ENCODE results near the gene CLIP3. TPM values are rescaled to one million over a fixed set of nuclear protein-coding genes. Genes with fewer than 3 reads are reported as not detected.

The CLIP3 gene
- total RNA-seq, 1 experiment from 2014 or later, result 9.2 TPM

DNA sequence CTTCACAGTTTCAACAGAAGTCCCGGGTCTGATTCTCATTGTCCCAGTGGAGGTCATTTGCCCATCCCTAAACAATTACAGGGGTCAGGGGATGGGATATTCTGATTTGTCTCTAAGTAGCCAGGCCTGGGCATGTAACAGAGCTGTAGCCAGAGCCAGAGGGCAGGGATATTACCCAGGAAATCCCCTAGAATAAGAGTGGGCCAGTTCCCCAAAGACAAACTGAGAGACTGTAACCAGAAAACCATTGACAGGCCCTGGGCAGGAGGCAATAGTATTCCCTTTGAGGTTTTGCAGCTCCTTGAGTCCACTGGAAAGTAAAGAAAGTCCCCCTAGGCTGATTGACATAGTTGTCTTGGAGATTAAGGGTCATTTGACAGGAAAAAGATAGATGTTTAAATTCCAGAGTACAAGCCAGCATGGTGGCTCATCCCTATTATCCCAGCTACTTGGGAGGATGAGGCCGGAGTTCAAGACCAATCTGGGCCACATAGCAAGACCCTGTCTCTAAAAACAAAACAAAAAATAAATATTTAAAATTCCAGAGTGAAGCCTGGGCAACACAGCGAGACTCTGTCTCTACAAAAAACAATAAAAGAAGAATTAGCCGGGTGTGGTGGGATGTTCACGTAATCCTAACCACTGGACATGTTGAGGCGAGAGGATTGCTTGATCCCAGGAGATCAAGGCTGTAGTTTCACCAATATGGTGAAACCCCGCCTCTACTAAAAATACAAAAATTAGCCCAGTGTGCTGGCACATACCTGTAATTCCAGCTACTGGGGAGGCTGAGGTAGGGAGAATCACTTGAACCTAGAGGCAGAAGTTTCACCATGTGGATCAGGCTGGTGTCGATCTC is 39.5 kb downstream of the CLIP3 start:
- H3K27ac ChIP-seq (ENCODE audit: low read depth, low read length, poor library complexity, severe bottlenecking), result no peak overlapping the region
- no TSS peak for BruUV-seq (replicated peaks)
- ChIA-PET POLR2A (ENCODE audit: low non-redundant PET) (no interaction called here), CTCF (interaction anchor here (1.0 kb wide), 1 partner anchor 173 kb away, joined by 4 read pairs; no protein-coding TSS in a partner anchor)
- TF ChIP-seq EZH2 (IDR thresholded peaks at IDR 0.05; ENCODE audit: borderline replicate concordance, low read depth, low read length, poor library complexity, severe bottlenecking), result no peak
- TF ChIP-seq, protein P1, sequence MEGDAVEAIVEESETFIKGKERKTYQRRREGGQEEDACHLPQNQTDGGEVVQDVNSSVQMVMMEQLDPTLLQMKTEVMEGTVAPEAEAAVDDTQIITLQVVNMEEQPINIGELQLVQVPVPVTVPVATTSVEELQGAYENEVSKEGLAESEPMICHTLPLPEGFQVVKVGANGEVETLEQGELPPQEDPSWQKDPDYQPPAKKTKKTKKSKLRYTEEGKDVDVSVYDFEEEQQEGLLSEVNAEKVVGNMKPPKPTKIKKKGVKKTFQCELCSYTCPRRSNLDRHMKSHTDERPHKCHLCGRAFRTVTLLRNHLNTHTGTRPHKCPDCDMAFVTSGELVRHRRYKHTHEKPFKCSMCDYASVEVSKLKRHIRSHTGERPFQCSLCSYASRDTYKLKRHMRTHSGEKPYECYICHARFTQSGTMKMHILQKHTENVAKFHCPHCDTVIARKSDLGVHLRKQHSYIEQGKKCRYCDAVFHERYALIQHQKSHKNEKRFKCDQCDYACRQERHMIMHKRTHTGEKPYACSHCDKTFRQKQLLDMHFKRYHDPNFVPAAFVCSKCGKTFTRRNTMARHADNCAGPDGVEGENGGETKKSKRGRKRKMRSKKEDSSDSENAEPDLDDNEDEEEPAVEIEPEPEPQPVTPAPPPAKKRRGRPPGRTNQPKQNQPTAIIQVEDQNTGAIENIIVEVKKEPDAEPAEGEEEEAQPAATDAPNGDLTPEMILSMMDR (conservative IDR thresholded peaks at IDR 0.05; ENCODE audit: low read depth, low read length), result no peak
- H3K36me3 ChIP-seq (ENCODE audit: insufficient read depth, low read length, poor library complexity, severe bottlenecking), result no peaks in the 10 kb centered on the region
- H3K27me3 ChIP-seq (replicated peaks; ENCODE audit: insufficient read depth, low read depth, low read length, poor library complexity), result no peaks in the 10 kb centered on the region
- H3K9me3 ChIP-seq (ENCODE audit: low read depth, low read length, poor library complexity, severe bottlenecking), result no peaks in the 10 kb centered on the region
- H3K4me1 ChIP-seq (ENCODE audit: insufficient read depth, low read length, poor library complexity, severe bottlenecking), result peaks cover 8% of the 10 kb centered on the region
- no peak overlapping the region for H3K4me3 ChIP-seq (ENCODE audit: low read depth, low read length, poor library complexity, severe bottlenecking)
- no peak for DNase-seq (ENCODE audit: low spot score)
- intact Hi-C loops (cut with micrococcal nuclease; ENCODE audit: unreplicated experiment), result no loop called here

DNA sequence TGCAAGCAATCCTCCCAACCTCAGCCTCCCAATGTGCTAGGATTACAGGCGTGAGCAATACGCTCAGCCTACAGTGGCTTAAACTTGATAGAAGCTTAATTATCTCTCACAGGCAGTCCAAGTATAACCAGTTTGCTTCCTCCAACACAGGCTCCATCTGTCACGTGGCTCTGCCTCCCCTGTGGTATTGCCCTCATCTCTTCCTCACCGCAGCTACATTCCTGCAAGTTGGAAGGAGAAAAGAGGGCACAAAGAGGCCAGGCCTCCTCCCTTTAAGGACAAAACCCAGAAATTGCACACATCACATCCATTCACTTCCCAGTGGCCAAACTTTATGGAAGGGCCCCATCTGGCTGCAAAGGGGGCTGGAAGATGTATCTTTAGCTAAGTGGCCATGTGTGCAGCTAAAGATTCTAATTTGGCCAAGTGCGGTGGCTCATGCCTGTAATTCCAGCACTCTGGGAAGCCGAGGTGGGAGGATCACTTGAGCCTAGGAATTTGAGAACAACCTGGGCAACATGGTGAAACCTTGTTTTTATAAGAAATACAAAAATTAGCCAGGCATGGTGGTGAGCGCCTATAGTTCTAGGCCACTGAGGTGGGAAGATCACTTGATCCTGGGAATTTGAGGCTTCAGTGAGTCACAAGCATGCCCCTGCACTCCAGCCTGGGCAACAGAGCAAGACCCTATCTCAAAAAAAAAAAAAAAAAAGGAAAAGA is 40.8 kb downstream of the CLIP3 start:
- peaks cover 15% of the 10 kb centered on the region for H3K4me1 ChIP-seq (ENCODE audit: insufficient read depth, low read length, poor library complexity, severe bottlenecking)
- CTCF ChIA-PET, result no interaction called here
- TF ChIP-seq, protein P1 (conservative IDR thresholded peaks at IDR 0.05; ENCODE audit: low read depth, low read length), result no peak
- TF ChIP-seq EZH2 (IDR thresholded peaks at IDR 0.05; ENCODE audit: borderline replicate concordance, low read depth, low read length, poor library complexity, severe bottlenecking), result no peak
- H3K9me3 ChIP-seq (ENCODE audit: low read depth, low read length, poor library complexity, severe bottlenecking), result no peaks in the 10 kb centered on the region
- no peaks in the 10 kb centered on the region for H3K36me3 ChIP-seq (ENCODE audit: insufficient read depth, low read length, poor library complexity, severe bottlenecking)
- intact Hi-C loops (cut with micrococcal nuclease; ENCODE audit: unreplicated experiment), result no loop called here
- no peak for DNase-seq (ENCODE audit: low spot score)
- POLR2A ChIA-PET (ENCODE audit: low non-redundant PET), result interaction anchor here (0.5 kb wide), 1 partner anchor 116 kb away, joined by 19 read pairs; no protein-coding TSS in a partner anchor
- BruUV-seq (replicated peaks), result no TSS peak
- no peak overlapping the region for H3K4me3 ChIP-seq (ENCODE audit: low read depth, low read length, poor library complexity, severe bottlenecking)
- no peak overlapping the region for H3K27ac ChIP-seq (ENCODE audit: low read depth, low read length, poor library complexity, severe bottlenecking)
- H3K27me3 ChIP-seq (replicated peaks; ENCODE audit: insufficient read depth, low read depth, low read length, poor library complexity), result peaks cover 1% of the 10 kb centered on the region

DNA sequence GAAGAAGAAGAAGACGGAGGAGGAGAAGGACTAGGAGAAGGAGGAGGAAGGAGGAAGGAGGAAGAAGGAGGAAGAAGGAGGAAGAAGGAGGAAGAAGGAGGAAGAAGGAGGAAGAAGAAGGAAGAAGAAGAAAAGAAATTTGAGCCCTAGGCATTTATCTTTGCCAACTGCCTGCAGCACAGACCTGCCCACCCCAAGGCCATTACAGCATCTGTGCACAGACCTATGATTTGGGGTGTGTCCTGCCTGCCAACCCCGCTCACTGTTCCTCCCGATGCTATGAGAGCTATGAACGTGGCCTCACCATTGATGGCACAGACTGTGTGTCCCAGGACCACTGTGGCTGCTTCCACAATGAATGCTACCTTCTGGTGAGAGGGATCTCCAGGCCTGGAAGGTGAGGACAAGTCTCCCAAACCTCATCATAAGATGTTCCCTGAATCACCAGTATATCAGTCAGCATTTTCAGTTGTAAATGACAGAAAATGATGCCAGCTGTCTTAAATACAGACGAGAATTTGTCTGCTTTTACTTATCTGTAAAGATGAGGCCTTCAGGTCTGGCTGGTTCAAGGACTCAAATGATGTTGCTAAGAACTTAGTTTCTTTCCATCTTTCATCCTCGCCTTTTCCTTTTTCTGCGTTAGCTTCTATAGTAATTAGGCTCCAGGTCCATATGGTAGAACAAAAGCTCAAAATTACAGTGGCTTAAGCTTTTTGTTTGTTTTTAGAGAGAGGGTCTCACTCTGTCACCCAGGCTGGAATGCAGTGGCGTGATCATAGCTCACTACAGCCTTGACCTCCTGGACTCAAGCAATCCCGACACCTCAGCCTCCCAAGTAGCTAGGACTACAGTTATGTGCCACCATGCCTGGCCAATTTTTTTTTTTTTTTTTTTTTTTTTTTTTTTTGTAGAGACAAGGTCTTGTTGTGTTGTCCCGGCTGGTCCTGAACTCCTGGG is 41.6 kb downstream of the CLIP3 start:
- H3K36me3 ChIP-seq (ENCODE audit: insufficient read depth, low read length, poor library complexity, severe bottlenecking), result no peaks in the 10 kb centered on the region
- POLR2A ChIA-PET (ENCODE audit: low non-redundant PET), result interaction anchor here (0.5 kb wide), 1 partner anchor 117 kb away, joined by 19 read pairs; no protein-coding TSS in a partner anchor
- intact Hi-C loops (cut with micrococcal nuclease; ENCODE audit: unreplicated experiment), result no loop called here
- BruUV-seq (replicated peaks), result no TSS peak
- no peak overlapping the region for H3K4me3 ChIP-seq (ENCODE audit: low read depth, low read length, poor library complexity, severe bottlenecking)
- H3K27ac ChIP-seq (ENCODE audit: low read depth, low read length, poor library complexity, severe bottlenecking), result no peak overlapping the region
- TF ChIP-seq, protein P1 (conservative IDR thresholded peaks at IDR 0.05; ENCODE audit: low read depth, low read length), result no peak
- TF ChIP-seq EZH2 (IDR thresholded peaks at IDR 0.05; ENCODE audit: borderline replicate concordance, low read depth, low read length, poor library complexity, severe bottlenecking), result no peak
- CTCF ChIA-PET, result interaction anchor here (0.7 kb wide), 1 partner anchor 314 kb away, joined by 3 read pairs; no protein-coding TSS in a partner anchor
- H3K4me1 ChIP-seq (ENCODE audit: insufficient read depth, low read length, poor library complexity, severe bottlenecking), result peaks cover 12% of the 10 kb centered on the region
- no peak for DNase-seq (ENCODE audit: low spot score)
- H3K27me3 ChIP-seq (replicated peaks; ENCODE audit: insufficient read depth, low read depth, low read length, poor library complexity), result peaks cover 7% of the 10 kb centered on the region
- H3K9me3 ChIP-seq (ENCODE audit: low read depth, low read length, poor library complexity, severe bottlenecking), result no peaks in the 10 kb centered on the region

All from A673 (cell line).